ENCODE results near the gene CDC25B. TPM values are rescaled to one million over a fixed set of nuclear protein-coding genes. Genes with fewer than 3 reads are reported as not detected.

The CDC25B gene
- total RNA-seq, 1 experiment from 2014 or later, result 223 TPM

DNA sequence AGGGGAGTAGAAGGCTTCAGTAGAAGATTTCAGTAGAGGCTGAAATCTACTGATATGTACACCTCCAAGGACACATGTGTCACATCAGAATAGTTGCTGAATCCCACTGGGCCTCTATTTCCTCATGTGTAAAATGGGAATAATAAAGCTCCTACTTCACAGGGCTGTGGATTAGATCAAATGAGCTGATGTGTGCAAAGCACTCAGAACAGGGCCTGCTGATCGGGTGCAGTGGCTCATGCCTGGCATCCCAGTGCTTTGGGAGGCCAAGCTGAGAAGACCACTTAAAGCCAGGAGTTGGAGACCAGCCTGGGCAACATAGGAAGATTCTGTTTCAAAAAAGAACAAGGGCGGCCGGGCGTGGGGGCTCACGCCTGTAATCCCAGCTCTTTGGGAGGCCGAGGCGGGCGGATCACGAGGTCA, 16.2 kb downstream of the CDC25B start:
- Histone ChIP-seq H3K36me3 (ENCODE audit: control insufficient read depth in 1 of 2, insufficient read depth in 2 of 2, low read length in 2 of 2) (no peaks in the 10 kb centered on the region), H3K9me2 (ENCODE audit: insufficient read depth) (no peaks in the 10 kb centered on the region), H3K4me3 (replicated peaks in 1 of 2; ENCODE audit: low read depth in 1 of 2, low read length in 2 of 2) (no peak overlapping the region), H3K9me3 (ENCODE audit: control insufficient read depth in 1 of 2, insufficient read depth in 1 of 2, low read depth in 1 of 2, low read length in 2 of 2) (no peaks in the 10 kb centered on the region), H3K27me3 (ENCODE audit: insufficient read depth, low read length) (no peaks in the 10 kb centered on the region), H2AFZ (ENCODE audit: low read depth, low read length, poor library complexity, severe bottlenecking) (no peak overlapping the region), H3K4me2 (ENCODE audit: low read length) (peak overlapping the region; percentile 82), H3K4me1 (ENCODE audit: control insufficient read depth in 1 of 2, insufficient read depth in 2 of 2, low read length in 2 of 2) (peaks cover 59 to 77% of the 10 kb centered on the region in 2 experiments), H4K20me1 (ENCODE audit: insufficient read depth) (no peaks in the 10 kb centered on the region), H3K27ac (ENCODE audit: low read depth, low read length) (peak overlapping the region; percentile 99), H3K79me2 (ENCODE audit: insufficient read depth, low read length) (peaks cover 7% of the 10 kb centered on the region), H3K9ac (ENCODE audit: low read length) (peak overlapping the region; percentile 76)
- intact Hi-C loops (cut with micrococcal nuclease), result no loop called here
- DNase-seq (ENCODE audit: low read depth, low spot score), result no peak
- no peak for ATAC-seq
- CTCF ChIA-PET, result interaction anchor here (0.9 to 2.7 kb wide), 4 partner anchors 8 to 273 kb away, joined by 3 to 16 read pairs (median 4); partner anchors contain the start of genes AP5S1 and CDC25B
- POLR2A ChIA-PET, result interaction anchor here (1.0 to 3.3 kb wide), 4 partner anchors 10 to 75 kb away, joined by 3 to 14 read pairs (median 4); partner anchors contain the start of genes CDC25B and SPEF1
- no TSS peak for BruUV-seq (replicated peaks)
- RAD21 ChIA-PET (ENCODE audit: low non-redundant PET in 1 of 2, low total read pairs in 2 of 2, uncharacterized antibody in 2 of 2, unreplicated experiment in 2 of 2), result interaction anchor here in 1 of 2 experiments (0.6 kb wide), 1 partner anchor 16 kb away, joined by 3 read pairs; the partner anchor contains the start of gene CDC25B
- TF ChIP-seq, protein P1, sequence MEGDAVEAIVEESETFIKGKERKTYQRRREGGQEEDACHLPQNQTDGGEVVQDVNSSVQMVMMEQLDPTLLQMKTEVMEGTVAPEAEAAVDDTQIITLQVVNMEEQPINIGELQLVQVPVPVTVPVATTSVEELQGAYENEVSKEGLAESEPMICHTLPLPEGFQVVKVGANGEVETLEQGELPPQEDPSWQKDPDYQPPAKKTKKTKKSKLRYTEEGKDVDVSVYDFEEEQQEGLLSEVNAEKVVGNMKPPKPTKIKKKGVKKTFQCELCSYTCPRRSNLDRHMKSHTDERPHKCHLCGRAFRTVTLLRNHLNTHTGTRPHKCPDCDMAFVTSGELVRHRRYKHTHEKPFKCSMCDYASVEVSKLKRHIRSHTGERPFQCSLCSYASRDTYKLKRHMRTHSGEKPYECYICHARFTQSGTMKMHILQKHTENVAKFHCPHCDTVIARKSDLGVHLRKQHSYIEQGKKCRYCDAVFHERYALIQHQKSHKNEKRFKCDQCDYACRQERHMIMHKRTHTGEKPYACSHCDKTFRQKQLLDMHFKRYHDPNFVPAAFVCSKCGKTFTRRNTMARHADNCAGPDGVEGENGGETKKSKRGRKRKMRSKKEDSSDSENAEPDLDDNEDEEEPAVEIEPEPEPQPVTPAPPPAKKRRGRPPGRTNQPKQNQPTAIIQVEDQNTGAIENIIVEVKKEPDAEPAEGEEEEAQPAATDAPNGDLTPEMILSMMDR (IDR thresholded peaks at IDR 0.05 in 2 of 3, conservative IDR thresholded peaks at IDR 0.05 in 1 of 3; ENCODE audit: borderline replicate concordance in 1 of 3, insufficient read depth in 1 of 3, low read depth in 2 of 3, low read length in 2 of 3), result no peak
- TF ChIP-seq, protein P2, sequence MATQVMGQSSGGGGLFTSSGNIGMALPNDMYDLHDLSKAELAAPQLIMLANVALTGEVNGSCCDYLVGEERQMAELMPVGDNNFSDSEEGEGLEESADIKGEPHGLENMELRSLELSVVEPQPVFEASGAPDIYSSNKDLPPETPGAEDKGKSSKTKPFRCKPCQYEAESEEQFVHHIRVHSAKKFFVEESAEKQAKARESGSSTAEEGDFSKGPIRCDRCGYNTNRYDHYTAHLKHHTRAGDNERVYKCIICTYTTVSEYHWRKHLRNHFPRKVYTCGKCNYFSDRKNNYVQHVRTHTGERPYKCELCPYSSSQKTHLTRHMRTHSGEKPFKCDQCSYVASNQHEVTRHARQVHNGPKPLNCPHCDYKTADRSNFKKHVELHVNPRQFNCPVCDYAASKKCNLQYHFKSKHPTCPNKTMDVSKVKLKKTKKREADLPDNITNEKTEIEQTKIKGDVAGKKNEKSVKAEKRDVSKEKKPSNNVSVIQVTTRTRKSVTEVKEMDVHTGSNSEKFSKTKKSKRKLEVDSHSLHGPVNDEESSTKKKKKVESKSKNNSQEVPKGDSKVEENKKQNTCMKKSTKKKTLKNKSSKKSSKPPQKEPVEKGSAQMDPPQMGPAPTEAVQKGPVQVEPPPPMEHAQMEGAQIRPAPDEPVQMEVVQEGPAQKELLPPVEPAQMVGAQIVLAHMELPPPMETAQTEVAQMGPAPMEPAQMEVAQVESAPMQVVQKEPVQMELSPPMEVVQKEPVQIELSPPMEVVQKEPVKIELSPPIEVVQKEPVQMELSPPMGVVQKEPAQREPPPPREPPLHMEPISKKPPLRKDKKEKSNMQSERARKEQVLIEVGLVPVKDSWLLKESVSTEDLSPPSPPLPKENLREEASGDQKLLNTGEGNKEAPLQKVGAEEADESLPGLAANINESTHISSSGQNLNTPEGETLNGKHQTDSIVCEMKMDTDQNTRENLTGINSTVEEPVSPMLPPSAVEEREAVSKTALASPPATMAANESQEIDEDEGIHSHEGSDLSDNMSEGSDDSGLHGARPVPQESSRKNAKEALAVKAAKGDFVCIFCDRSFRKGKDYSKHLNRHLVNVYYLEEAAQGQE (IDR thresholded peaks at IDR 0.05; ENCODE audit: low read depth), result no peak
- TF ChIP-seq SRF (IDR thresholded peaks at IDR 0.05; ENCODE audit: low read depth) (no peak), CEBPB (IDR thresholded peaks at IDR 0.05; ENCODE audit: low read depth) (no peak), SP1 (IDR thresholded peaks at IDR 0.05; ENCODE audit: low read depth) (no peak), ZFX (IDR thresholded peaks at IDR 0.05) (no peak; the same call in 1 of the 2 replicates), EZH2phosphoT487 (IDR thresholded peaks at IDR 0.05; ENCODE audit: borderline replicate concordance) (no peak), YY1 (IDR thresholded peaks at IDR 0.05; ENCODE audit: extremely low read depth, insufficient replicate concordance, low read depth, low read length) (no peak)
- TF ChIP-seq, protein P3, sequence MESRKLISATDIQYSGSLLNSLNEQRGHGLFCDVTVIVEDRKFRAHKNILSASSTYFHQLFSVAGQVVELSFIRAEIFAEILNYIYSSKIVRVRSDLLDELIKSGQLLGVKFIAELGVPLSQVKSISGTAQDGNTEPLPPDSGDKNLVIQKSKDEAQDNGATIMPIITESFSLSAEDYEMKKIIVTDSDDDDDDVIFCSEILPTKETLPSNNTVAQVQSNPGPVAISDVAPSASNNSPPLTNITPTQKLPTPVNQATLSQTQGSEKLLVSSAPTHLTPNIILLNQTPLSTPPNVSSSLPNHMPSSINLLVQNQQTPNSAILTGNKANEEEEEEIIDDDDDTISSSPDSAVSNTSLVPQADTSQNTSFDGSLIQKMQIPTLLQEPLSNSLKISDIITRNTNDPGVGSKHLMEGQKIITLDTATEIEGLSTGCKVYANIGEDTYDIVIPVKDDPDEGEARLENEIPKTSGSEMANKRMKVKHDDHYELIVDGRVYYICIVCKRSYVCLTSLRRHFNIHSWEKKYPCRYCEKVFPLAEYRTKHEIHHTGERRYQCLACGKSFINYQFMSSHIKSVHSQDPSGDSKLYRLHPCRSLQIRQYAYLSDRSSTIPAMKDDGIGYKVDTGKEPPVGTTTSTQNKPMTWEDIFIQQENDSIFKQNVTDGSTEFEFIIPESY (IDR thresholded peaks at IDR 0.05; ENCODE audit: extremely low read depth, insufficient replicate concordance, low read length), result no peak

All from HCT116 (cell line).